Natural killer cell (primary cell): ENCODE results near the gene SCD5. TPM values are rescaled to one million over a fixed set of nuclear protein-coding genes. Genes with fewer than 3 reads are reported as not detected.

Source experiments
- ATAC-seq, 3 donors: fragments of 150-1000 bp in 2 of 3; fragments of 200-7000 bp in 1 of 3; cut with Tn5 transposase; 1 replicate in 1 of 3; 2 replicates in 2 of 3; pipeline ENCODE4 v1.10.0; 2021; ENCODE audit warnings: mild to moderate bottlenecking in 2 of 3, moderate library complexity in 2 of 3
- DNase-seq, 2 donors: peaks; one replicate each; pipeline versions ENCODE4 v3.0.0 to v3.0.0-alpha.2; 2013 to 2021; ENCODE audit warnings: mixed read lengths in 1 of 2
- H3K27ac ChIP-seq: one replicate; pipeline ENCODE4 v1.5.1; 2013; ENCODE audit warnings: mild to moderate bottlenecking, low read length
- H3K27me3 ChIP-seq: one replicate; pipeline ENCODE4 v1.6.1; 2013; ENCODE audit warnings: low read length; ENCODE audit not compliant: control insufficient read depth, insufficient read depth
- H3K36me3 ChIP-seq: one replicate; pipeline ENCODE4 v1.6.1; 2013; ENCODE audit warnings: low read length; ENCODE audit not compliant: control insufficient read depth, insufficient read depth
- H3K4me1 ChIP-seq: one replicate; pipeline ENCODE4 v1.6.1; 2013; ENCODE audit warnings: low read length; ENCODE audit not compliant: control insufficient read depth, insufficient read depth
- H3K4me3 ChIP-seq: one replicate; pipeline ENCODE4 v1.5.1; 2013; ENCODE audit warnings: low read length
- H3K9me3 ChIP-seq: one replicate; pipeline ENCODE4 v1.6.1; 2013; ENCODE audit warnings: low read length; ENCODE audit not compliant: control insufficient read depth, insufficient read depth
- H3K27ac Mint-ChIP-seq, 2 donors: one replicate each; pipeline ENCODE4 v1.8.0; 2022; ENCODE audit warnings: mild to moderate bottlenecking in 2 of 2, mixed read lengths in 2 of 2, moderate library complexity in 1 of 2
- H3K27me3 Mint-ChIP-seq, 2 donors: one replicate each; pipeline ENCODE4 v1.8.0; 2022; ENCODE audit warnings: low read depth in 2 of 2, mixed read lengths in 2 of 2
- H3K36me3 Mint-ChIP-seq: one replicate; pipeline ENCODE4 v1.8.0; 2022; ENCODE audit warnings: mixed read lengths
- H3K4me1 Mint-ChIP-seq, 2 donors: one replicate each; pipeline ENCODE4 v1.8.0; 2022; ENCODE audit warnings: mixed read lengths in 2 of 2
- H3K4me3 Mint-ChIP-seq: one replicate; pipeline ENCODE4 v1.8.0; 2022; ENCODE audit warnings: mild to moderate bottlenecking, moderate library complexity, mixed read lengths
- H3K9me3 Mint-ChIP-seq, 2 donors: one replicate each; pipeline ENCODE4 v1.8.0; 2022; ENCODE audit warnings: mixed read lengths in 2 of 2
- CTCF ChIP-seq: fragments of 200-600 bp; IDR thresholded peaks from one replicate; pipeline ENCODE4 v1.8.0; 2022; ENCODE audit warnings: antibody characterized with exemption
- WGBS: methylation state at CpG from one replicate; pipeline ENCODE4 v1.1.7; 2013; ENCODE audit warnings: missing lambda C conversion rate; ENCODE audit not compliant: insufficient coverage; 5-methylcytosine and 5-hydroxymethylcytosine counted together
- intact Hi-C: fragments of 100-400 bp; cut with micrococcal nuclease; formaldehyde crosslinking; loops from one replicate; pipeline ENCODE4 v1.14.2; 2022
- total RNA-seq, 4 donors: library from RNA; stranded (reverse); fragments of 120-200 nt in 1 of 4; gene quantifications; one replicate each; pipeline versions ENCODE4 v1.2.3 to v1.2.4, GENCODE V29; 2013 to 2022

SCD5 gene
- total RNA-seq, 3 donors from 2014 or later (not counting 1 experiment from before 2014, with no cell fraction given): 8.9 to 11.6 (median 9.0) TPM

- H3K27me3 ChIP-seq: no peaks in the 10 kb centered on the region
- no peak overlapping the region for H3K27ac Mint-ChIP-seq
- H3K4me3 ChIP-seq: no peak overlapping the region
- H3K4me3 Mint-ChIP-seq: no peak overlapping the region
- 92% methylated on average over 6 of the region's 6 CpGs for WGBS
- intact Hi-C loops: no loop called here
- no peak overlapping the region for H3K27ac ChIP-seq
- no peaks in the 10 kb centered on the region for H3K4me1 Mint-ChIP-seq
- no peaks in the 10 kb centered on the region for H3K4me1 ChIP-seq
- no peaks in the 10 kb centered on the region for H3K36me3 ChIP-seq
- H3K27me3 Mint-ChIP-seq: no peaks in the 10 kb centered on the region
- no peaks in the 10 kb centered on the region for H3K9me3 Mint-ChIP-seq
- H3K36me3 Mint-ChIP-seq: no peaks in the 10 kb centered on the region
- H3K9me3 ChIP-seq: no peaks in the 10 kb centered on the region
- ATAC-seq (no peak), DNase-seq (no peak)
- TF ChIP-seq CTCF: no peak
These were observed 111.1 kb downstream of the SCD5 start for GRCh38 chr4:82687531-82687930.

- DNase-seq (no peak), ATAC-seq (no peak)
- intact Hi-C loops: no loop called here
- Histone ChIP-seq H3K4me1 (no peaks in the 10 kb centered on the region), H3K27me3 (no peaks in the 10 kb centered on the region), H3K4me3 (no peak overlapping the region), H3K36me3 (no peaks in the 10 kb centered on the region), H3K9me3 (no peaks in the 10 kb centered on the region), H3K27ac (no peak overlapping the region)
- Mint-ChIP-seq H3K27me3 (no peaks in the 10 kb centered on the region), H3K4me1 (peaks cover 0 to 13% of the 10 kb centered on the region in 2 donors), H3K27ac (no peak overlapping the region), H3K36me3 (no peaks in the 10 kb centered on the region), H3K4me3 (no peak overlapping the region), H3K9me3 (no peaks in the 10 kb centered on the region)
- TF ChIP-seq CTCF: no peak
- WGBS: 50% methylated on average over 1 of the region's 1 CpG
These were observed 116.8 kb downstream of the SCD5 start for GRCh38 chr4:82681754-82682153.

GRCh38 chr4:82680834-82681233, 117.8 kb downstream of the SCD5 start:
- no peak for TF ChIP-seq CTCF
- H3K9me3 ChIP-seq: no peaks in the 10 kb centered on the region
- H3K4me3 Mint-ChIP-seq: no peak overlapping the region
- no peaks in the 10 kb centered on the region for H3K27me3 ChIP-seq
- no peaks in the 10 kb centered on the region for H3K9me3 Mint-ChIP-seq
- H3K36me3 ChIP-seq: no peaks in the 10 kb centered on the region
- H3K27ac ChIP-seq: no peak overlapping the region
- 70% methylated on average over 9 of the region's 9 CpGs for WGBS
- no peak overlapping the region for H3K4me3 ChIP-seq
- ATAC-seq: peak in 1 of 3 donors; percentile 22
- intact Hi-C loops: no loop called here
- no peak for DNase-seq
- H3K27me3 Mint-ChIP-seq: no peaks in the 10 kb centered on the region
- no peaks in the 10 kb centered on the region for H3K36me3 Mint-ChIP-seq
- H3K4me1 Mint-ChIP-seq: peaks cover 0 to 13% of the 10 kb centered on the region in 2 donors
- no peak overlapping the region for H3K27ac Mint-ChIP-seq
- H3K4me1 ChIP-seq: no peaks in the 10 kb centered on the region

- H3K4me3 Mint-ChIP-seq: no peak overlapping the region
- Histone ChIP-seq H3K27ac (no peak overlapping the region), H3K36me3 (no peaks in the 10 kb centered on the region), H3K4me1 (no peaks in the 10 kb centered on the region), H3K27me3 (no peaks in the 10 kb centered on the region), H3K9me3 (no peaks in the 10 kb centered on the region), H3K4me3 (no peak overlapping the region)
- H3K27me3 Mint-ChIP-seq: no peaks in the 10 kb centered on the region
- intact Hi-C loops: no loop called here
- no peak for DNase-seq
- ATAC-seq: no peak
- no peaks in the 10 kb centered on the region for H3K9me3 Mint-ChIP-seq
- H3K4me1 Mint-ChIP-seq: peaks cover 0 to 13% of the 10 kb centered on the region in 2 donors
- no peak for TF ChIP-seq CTCF
- peak overlapping the region in 1 of 2 donors; percentile 9 for H3K27ac Mint-ChIP-seq
- H3K36me3 Mint-ChIP-seq: no peaks in the 10 kb centered on the region
- WGBS: 100% methylated on average over 1 of the region's 1 CpG
These were observed 119.1 kb downstream of the SCD5 start for GRCh38 chr4:82679531-82679930.
